Lower leg skin (tissue), 4 donors: ENCODE data around the gene PLCH2. TPM values are rescaled to one million over a fixed set of nuclear protein-coding genes. Genes with fewer than 3 reads are reported as not detected.

Source experiments
- DNase-seq, 2 donors: peaks; one replicate each; pipeline ENCODE4 v3.0.0-alpha.2; 2019; ENCODE audit warnings: low spot score in 2 of 2
- H3K4me3 ChIP-seq: fragments of 200-600 bp; sonication (generic); 2 replicates; pipeline ENCODE4 v1.5.1; 2017; ENCODE audit warnings: mild to moderate bottlenecking, low read depth; ENCODE audit not compliant: poor library complexity, severe bottlenecking
- CTCF ChIP-seq, 3 donors: fragments of 450-650 bp; IDR thresholded peaks; one replicate each; pipeline ENCODE4 v1.5.1; 2016; ENCODE audit warnings: antibody characterized with exemption in 3 of 3, mild to moderate bottlenecking in 3 of 3, moderate library complexity in 2 of 3
- POLR2A ChIP-seq, 2 donors: fragments of 450-650 bp; IDR thresholded peaks; one replicate each; pipeline ENCODE4 v1.6.1; 2016 to 2017; ENCODE audit warnings: antibody characterized with exemption in 2 of 2, mild to moderate bottlenecking in 1 of 2, moderate library complexity in 1 of 2
- WGBS, 2 donors: methylation state at CpG; one replicate each; pipeline ENCODE4 v1.1.5; 2018; 5-methylcytosine and 5-hydroxymethylcytosine counted together
- intact Hi-C: fragments of 100-400 bp; cut with DNase I; formaldehyde crosslinking; loops from one replicate; pipeline ENCODE4 v1.15.0; 2023; ENCODE audit warnings: low total_unique reads
- total RNA-seq, 4 donors: library from RNA; depleted of rRNA; stranded (reverse); fragments of >200 nt; gene quantifications; one replicate each; pipeline ENCODE4 v1.1.0, GENCODE V29; 2016

Gene PLCH2
- total RNA-seq, 4 donors from 2014 or later, result 83.2 to 170 (median 115) TPM

GRCh38 chr1:2483026-2483425 lies 6.9 kb downstream of the PLCH2 start:
- DNase-seq, result no peak
- intact Hi-C loops, result no loop called here
- WGBS, 2 donors, result 82 to 86% methylated on average over 12 of the region's 13 CpGs

GRCh38 chr1:2483970-2484369 lies 7.9 kb downstream of the PLCH2 start:
- DNase-seq, result no peak
- no peak overlapping the region for H3K4me3 ChIP-seq
- no peak for TF ChIP-seq CTCF (IDR thresholded peaks at IDR 0.05)
- TF ChIP-seq POLR2A (IDR thresholded peaks at IDR 0.05), result no peak
- intact Hi-C loops, result no loop called here
- WGBS, 2 donors, result 76 to 79% methylated on average over 12 to 13 of the region's 16 CpGs

More at GRCh38 chr1:2483026-2483425, 6.9 kb downstream of the PLCH2 start:
- no peak for TF ChIP-seq CTCF (IDR thresholded peaks at IDR 0.05)
- TF ChIP-seq POLR2A (IDR thresholded peaks at IDR 0.05), result no peak
- no peak overlapping the region for H3K4me3 ChIP-seq

- no peak for TF ChIP-seq CTCF (IDR thresholded peaks at IDR 0.05)
- TF ChIP-seq POLR2A (IDR thresholded peaks at IDR 0.05), result no peak
- intact Hi-C loops, result no loop called here
- DNase-seq, result no peak
- H3K4me3 ChIP-seq, result no peak overlapping the region
- WGBS, 2 donors, result 79 to 92% methylated on average over 2 to 3 of the region's 4 CpGs
These were observed 10.0 kb downstream of the PLCH2 start for GRCh38 chr1:2486041-2486440.

- no peak overlapping the region for H3K4me3 ChIP-seq
- intact Hi-C loops, result no loop called here
- TF ChIP-seq CTCF (IDR thresholded peaks at IDR 0.05), result no peak
- no peak for TF ChIP-seq POLR2A (IDR thresholded peaks at IDR 0.05)
- WGBS, 2 donors, result 88% methylated on average over 8 to 9 of the region's 9 CpGs
- DNase-seq, result no peak
These were observed 10.5 kb downstream of the PLCH2 start for GRCh38 chr1:2486558-2486957.

GRCh38 chr1:2488688-2489087 lies 12.6 kb downstream of the PLCH2 start:
- WGBS, 2 donors, result 92 to 93% methylated on average over 2 of the region's 2 CpGs
- no peak for DNase-seq
- no peak for TF ChIP-seq CTCF (IDR thresholded peaks at IDR 0.05)
- no peak for TF ChIP-seq POLR2A (IDR thresholded peaks at IDR 0.05)
- intact Hi-C loops, result no loop called here
- H3K4me3 ChIP-seq, result no peak overlapping the region

- intact Hi-C loops, result no loop called here
- 88 to 90% methylated on average over 14 of the region's 14 CpGs for WGBS, 2 donors
- TF ChIP-seq POLR2A (IDR thresholded peaks at IDR 0.05) (no peak), CTCF (IDR thresholded peaks at IDR 0.05) (no peak)
- DNase-seq, result no peak
- no peak overlapping the region for H3K4me3 ChIP-seq
These were observed 13.5 kb downstream of the PLCH2 start for GRCh38 chr1:2489615-2490014.
